ENCODE results near the gene ARID1A. TPM values are rescaled to one million over a fixed set of nuclear protein-coding genes. Genes with fewer than 3 reads are reported as not detected.

The ARID1A gene
- total RNA-seq, 1 donor from 2014 or later = 130 TPM

Other genes with a start within 250 kb of the ARID1A start
- gene HMGN2, start 223.6 kb upstream of the ARID1A start, total RNA-seq = 492 and 496 TPM in 2 replicates
- gene RPS6KA1, start 166.3 kb upstream of the ARID1A start, total RNA-seq = 324 and 331 TPM in 2 replicates
- gene PIGV, start 91.9 kb downstream of the ARID1A start, total RNA-seq = 18.5 and 22.6 TPM in 2 replicates
- 87.3 and 94.4 TPM in 2 replicates for gene ZDHHC18, start 130.7 kb downstream of the ARID1A start, total RNA-seq
- 0.47 and 0.78 TPM in 2 replicates for gene SFN, start 167.1 kb downstream of the ARID1A start, total RNA-seq
- 46.4 and 51.9 TPM in 2 replicates for gene GPN2, start 194.3 kb downstream of the ARID1A start, total RNA-seq
- 15.6 and 15.7 TPM in 2 replicates for gene GPATCH3, start 204.5 kb downstream of the ARID1A start, total RNA-seq
- not detected in 2 replicates for gene NR0B2, start 218.0 kb downstream of the ARID1A start, total RNA-seq
- gene NUDC, start 225.7 kb downstream of the ARID1A start, total RNA-seq = 151 and 152 TPM in 2 replicates